CD4-positive, alpha-beta T cell treated with Interleukin-15 for 4 hours (primary cell): ENCODE measurements around the gene SPTBN2.
A peak's percentile ranks its signal among the peaks of the same experiment; 100 is the strongest.
"Not testable (repeated sequence)": the region's sequence is repeated elsewhere in the genome, so short reads cannot be mapped to it uniquely, and the experiment has no call there.

ENCODE experiments used
- DNase-seq: peaks from one replicate; pipeline ENCODE4 v3.0.0-alpha.2; 2020; ENCODE audit warnings: low spot score

Gene SPTBN2

GRCh38 chr11:66724167-66724566 is 4.8 kb downstream of the SPTBN2 start:
- DNase-seq: not testable (repeated sequence)

GRCh38 chr11:66723693-66724092 is 5.3 kb downstream of the SPTBN2 start:
- no peak for DNase-seq

GRCh38 chr11:66722745-66723651 is 6.0 kb downstream of the SPTBN2 start:
- no peak for DNase-seq

GRCh38 chr11:66721939-66722338 is 7.1 kb downstream of the SPTBN2 start:
- DNase-seq: no peak

DNA sequence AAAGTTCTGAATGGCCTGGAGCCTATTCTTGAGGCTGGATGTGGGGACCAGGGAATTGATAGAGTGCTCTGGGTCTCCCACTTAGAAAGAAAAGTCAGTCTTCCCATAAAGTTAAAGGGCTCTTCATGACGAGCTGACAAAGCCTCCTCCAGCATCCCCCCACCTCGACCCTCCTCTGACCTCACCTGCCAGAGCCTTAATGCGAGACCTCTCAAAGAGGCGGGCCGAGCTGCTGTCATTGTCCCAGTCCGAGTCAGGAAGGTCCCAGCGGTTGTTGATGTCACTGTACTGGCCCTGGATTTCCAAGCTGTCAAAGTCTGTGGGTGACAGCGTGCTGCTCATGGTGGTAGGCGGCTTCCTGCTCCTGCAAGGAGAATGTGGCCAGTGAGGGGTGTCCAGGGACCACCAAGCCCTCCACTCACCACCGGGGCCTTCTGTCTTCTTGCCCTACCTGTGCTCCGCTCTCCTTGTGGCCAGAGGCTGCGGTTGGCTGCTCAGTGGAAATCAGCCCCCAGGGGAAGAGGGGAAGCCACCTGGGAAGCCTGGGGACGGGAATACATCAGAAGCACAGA is 8.0 kb downstream of the SPTBN2 start:
- no peak for DNase-seq

DNA sequence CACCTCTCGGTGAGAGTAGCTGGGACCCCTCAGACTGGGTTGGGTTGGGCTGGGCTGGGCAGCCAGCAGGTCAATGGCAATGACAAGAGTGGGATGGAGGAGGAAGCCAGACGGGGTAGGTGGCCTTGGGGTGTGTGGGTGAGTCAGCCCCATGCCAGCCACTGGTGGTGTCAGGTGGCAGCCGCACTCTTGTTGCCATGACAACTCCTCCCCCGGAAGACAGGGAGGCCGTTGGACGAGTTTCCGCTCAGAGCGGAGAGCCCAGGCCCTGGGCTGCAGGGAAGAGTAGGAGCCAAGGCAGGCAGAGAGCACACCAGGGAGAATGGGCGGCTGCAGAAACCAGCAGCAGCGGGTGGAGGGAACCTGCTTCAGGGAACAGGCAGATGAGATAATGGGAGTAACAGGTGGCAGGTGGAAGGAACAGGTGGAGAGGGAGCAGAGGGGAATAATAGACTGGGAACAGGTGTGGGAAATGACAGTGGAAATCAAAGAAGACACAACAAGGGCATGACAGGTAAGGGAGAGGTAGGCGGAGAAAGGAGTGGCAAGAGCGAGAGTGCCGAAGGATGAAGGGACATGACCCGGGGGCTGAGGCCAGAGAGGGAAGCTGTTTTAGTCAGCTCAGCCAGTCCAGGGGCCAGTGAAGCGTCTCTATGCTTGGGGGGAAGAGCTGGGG is 8.7 kb downstream of the SPTBN2 start:
- DNase-seq: peak; percentile 13

DNA sequence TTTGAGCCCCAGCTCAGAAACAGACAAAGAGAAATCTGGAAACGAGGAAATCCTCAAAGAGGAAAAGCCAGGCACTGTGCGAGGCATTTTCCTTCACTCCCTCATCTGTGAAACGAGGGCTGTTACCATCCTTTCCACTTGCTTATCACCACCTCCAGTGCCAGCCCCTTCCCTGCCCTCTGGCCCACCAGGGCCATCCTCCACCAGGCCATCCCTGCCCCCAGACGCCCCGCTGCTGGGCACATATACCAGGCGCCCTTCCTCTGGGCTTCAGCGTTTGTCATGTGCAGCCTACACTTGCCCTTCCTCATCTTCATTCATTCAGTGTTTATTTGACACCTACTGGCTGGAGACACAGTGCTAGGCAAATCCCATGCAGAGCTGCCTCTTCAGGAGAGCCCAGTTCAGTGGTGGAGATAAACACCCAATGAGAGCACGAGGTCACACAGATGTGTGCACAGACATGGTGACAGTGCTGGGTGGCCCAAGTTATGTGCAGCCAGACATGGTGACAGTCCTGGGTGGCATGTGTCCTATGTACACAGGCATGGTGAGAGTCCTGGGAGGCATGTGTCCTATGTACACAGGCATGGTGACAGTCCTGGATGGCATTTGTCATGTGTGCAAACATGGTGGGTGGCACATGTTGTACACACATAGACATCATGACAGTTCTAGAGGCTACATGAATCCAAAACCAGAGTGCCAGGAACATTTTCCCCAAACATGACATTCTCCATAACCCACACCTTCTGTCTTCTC is 9.7 kb downstream of the SPTBN2 start:
- DNase-seq: no peak

DNA sequence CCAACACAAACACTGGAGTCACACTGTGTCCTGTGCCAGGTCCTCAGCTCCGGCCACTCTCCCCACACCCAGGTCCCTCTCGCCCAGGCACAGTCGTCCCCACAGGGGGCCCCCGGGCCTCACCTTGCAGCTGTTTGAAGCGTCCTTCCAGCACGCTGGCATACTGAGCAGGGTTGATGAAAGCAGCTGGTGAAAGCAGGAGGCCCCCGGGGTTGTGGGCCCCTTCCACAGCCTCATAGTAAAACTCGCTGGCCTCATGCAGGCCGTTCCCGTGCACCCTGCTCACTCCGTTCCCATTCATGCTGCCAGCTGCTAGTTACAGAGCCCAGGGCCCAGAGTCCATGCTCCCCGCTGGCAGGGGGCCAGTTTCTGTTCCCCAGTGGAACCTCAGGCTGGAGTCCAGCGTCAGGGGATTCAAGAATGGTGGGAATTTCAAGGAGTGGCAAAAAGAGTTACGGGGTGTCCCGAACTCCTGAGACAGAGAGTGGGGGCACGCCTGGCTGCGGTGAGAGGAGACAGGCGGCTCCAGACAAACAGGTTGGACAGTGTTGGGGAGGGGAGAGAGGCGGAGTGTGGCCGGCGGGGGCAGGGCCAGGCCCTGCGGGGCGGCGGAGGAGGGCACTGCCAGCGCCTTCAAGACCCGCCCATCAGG is 10.6 kb downstream of the SPTBN2 start:
- no peak for DNase-seq

GRCh38 chr11:66717925-66718319 is 11.1 kb downstream of the SPTBN2 start:
- no peak for DNase-seq

DNA sequence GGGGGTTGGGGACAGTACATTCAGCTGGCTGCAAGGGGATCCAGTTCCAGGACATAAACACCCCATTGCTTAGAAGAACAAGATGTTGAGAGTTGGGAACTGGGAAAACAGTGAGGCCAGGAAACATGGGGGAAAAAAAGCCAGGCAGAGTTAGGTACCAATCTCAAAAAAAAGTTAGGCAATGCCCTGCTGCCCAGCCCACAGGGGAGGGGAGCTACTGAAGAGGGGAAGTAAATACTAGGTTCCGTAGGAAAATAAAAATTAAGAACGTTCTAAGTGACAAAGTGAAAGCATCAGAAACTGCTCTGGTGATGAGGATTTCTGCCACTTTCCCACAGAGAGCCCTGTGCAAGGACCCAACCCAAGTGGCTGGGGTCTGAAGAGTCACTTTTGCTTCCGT is 12.0 kb downstream of the SPTBN2 start:
- no peak for DNase-seq

DNA sequence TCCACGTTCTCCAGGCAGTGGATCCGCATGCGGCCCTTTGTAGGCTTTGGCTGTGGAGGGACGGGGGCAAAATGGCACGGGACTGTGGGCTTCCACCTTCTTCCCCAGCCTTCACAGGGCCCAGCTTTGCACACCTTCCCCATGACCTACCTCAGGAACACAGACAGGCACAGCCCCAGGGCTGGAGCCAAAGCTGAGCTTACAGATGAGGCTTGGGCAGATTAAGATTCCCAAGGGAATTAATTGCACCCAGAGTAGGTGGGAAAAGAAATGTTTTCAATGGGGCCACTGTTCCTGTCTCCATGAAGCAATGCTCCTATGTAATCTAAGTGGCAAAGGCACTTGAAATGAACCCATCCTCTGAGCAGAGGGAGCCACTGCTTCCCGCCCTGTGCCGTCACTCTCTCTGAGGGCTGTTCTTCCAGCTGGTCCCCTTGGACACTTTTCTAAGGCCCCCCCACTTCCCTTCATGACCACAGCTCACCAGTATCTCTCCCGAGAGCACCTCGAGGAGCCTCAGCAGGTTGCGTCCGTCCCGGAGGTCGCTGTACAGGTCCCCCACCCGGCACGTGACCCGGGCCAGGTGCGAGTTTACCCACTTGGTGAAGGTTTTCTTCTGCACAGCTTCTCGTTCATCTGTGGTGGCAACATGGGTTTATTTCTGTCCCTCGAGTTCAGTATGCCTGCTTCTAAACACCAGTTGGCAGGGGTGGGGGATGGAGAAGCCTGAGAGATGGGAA is 13.5 kb downstream of the SPTBN2 start:
- DNase-seq: no peak

DNA sequence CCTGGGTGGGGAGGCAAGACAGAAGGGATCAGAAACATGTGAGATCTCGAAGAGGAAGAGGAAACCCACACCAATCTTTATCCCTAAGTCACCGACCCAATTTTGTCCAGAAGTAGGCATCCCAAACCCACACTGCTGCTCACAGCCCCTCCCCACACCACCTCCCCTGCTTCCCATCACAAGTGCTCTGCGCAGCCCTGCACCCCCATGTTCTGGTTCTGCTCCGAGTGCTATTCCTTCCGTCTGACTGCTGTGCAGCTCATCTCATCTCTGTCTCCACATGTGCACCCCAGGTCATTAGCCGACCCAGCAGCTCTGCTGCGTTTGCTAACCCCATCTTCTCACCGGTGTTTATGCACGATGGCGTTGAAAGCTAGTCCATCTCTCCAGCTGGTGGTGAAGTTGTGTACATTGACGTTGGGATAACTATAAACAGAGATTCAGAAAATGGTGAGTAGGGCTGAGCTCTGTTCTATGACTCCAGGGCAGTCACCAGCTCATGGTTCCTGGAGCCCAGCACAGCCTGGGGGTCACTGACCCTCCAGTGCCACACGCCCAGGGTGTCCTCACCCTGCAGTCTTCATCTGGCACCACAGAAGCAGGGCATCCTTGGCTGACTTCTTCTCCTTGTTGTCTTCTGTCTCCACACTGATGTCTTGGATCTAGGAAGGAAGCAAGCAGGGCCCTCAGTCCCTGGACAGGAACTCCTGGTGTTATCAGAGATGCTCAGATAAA is 15.1 kb downstream of the SPTBN2 start:
- DNase-seq: no peak

DNA sequence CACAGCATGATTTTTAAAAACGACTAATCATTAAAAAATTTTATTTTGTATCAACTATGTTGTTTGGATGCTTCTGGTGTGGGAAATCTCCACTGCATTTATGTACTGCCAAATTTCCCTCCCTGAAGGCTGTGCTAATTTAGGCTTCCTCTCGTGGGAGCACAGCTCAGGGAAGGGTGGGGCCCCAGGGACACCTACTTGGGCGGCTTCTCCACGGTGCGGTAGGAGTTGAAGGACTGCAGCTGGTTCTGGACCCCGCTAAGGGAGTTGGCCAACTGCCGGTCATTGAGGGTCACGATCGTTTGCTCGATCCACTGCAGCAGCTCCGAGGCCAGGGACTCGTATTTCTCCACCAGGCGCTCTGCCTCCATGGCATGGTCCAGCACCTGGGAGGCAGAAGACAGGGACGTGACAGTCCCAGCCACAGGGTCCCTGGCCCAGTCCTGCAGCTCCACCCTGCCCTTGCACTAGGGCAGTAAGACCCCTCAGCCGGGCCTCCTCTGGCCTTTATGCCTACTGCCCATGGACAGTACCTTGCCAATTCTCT is 18.6 kb downstream of the SPTBN2 start:
- DNase-seq: no peak

DNA sequence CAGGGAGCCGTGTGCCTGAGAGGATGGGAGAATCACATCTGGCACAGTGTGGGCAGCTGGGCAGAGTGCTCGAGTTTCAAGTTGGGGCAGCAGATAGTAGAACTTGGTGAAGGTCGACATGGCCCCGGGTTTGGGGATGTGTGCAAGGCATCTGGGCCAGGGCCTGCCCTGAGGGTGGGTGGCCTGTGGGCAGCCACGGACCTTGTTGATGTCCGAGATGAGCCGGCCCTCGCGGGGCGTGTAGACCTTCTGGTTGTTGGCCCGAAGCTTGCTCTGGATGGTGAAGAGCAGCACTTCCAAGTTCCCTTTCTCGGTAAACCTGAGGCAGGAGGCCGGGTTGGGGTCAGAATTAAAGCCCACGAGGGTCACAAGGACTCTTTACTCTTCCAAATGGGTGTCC is 20.3 kb downstream of the SPTBN2 start:
- DNase-seq: no peak

GRCh38 chr11:66708094-66708493 is 20.9 kb downstream of the SPTBN2 start:
- no peak for DNase-seq

- DNase-seq: no peak
Measured at GRCh38 chr11:66707486-66707885, 21.5 kb downstream of the SPTBN2 start.

DNA sequence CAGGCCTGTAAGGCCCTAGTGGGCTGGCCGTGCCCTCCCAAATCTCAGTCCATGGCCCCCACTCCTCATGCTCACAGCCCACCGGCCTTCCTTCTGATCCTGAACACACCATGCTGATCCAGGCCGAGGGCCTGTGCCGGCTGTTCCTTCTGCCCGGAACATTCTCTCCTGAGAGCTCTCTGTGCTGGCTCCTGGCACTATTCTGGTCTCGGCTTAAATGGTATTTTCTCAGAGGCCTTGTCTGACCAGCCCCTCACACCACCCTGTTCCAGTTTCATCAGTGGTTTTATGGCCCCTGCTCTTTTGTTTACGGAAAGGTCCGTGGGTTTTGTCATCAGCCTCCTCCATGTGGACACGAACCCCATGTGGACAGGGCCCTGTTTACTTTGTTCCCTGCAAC is 22.0 kb downstream of the SPTBN2 start:
- DNase-seq: no peak

- no peak for DNase-seq
Measured at GRCh38 chr11:66705587-66706335, 23.3 kb downstream of the SPTBN2 start.

DNA sequence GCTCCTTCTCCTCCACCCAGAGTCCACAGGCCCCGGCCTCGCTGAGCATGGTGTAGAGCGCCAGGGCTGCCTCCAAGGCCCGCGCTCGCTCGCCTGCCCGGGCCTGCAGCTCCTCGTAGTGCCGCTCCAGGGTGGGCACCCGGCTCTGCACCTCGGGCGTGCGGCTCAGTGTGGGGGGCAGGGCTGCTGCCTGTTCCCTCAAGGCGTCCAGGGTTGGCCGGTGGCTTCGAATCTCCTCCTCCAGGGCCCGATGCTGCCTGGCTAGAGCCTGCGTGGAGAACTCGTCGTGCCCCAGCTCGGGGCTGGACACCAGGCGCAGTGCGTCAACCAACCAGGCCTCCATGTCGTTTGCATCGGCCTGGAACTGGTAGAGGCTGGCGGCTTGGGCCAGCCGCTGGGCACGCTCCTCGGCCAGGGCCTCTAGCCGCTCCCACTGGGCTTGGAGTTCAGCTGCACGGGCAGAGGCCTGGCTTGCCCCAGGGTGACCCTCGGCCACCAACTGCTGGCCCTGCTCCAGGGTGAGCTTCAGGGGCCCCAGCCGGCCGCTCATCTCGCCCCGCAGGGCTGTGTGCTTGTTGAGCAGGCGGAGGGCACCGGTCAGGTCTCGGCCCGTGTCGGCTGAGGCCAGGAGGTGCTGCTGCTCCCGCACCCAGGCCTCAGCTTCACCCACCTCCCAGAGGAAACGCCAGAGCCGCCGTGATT is 24.2 kb downstream of the SPTBN2 start:
- DNase-seq: no peak
